HL-60 (cell line): ENCODE data around the gene CARM1.
"Not testable (repeated sequence)": the region's sequence is repeated elsewhere in the genome, so short reads cannot be mapped to it uniquely, and the experiment has no call there.

Experiments
- DNase-seq, 2 experiments: peaks; one replicate each; pipeline ENCODE4 v3.0.0-alpha.2; 2010 to 2020; ENCODE audit warnings: low read depth in 1 of 2, low spot score in 1 of 2
- H3K27ac ChIP-seq: fragments of 250-450 bp; sonication (Bioruptor Pico); replicated peaks from 2 replicates; pipeline ENCODE4 v1.5.1; 2020; ENCODE audit warnings: mild to moderate bottlenecking, moderate library complexity
- H3K27me3 ChIP-seq: fragments of 250-450 bp; sonication (Bioruptor Pico); 2 replicates; pipeline ENCODE4 v1.5.1; 2021; ENCODE audit warnings: mild to moderate bottlenecking, moderate library complexity; ENCODE audit not compliant: insufficient read depth, poor library complexity, severe bottlenecking
- H3K4me3 ChIP-seq: replicated peaks from 2 replicates; pipeline ENCODE4 v1.5.1; 2011; ENCODE audit warnings: mild to moderate bottlenecking, control low read depth, low read length; ENCODE audit not compliant: insufficient read depth
- CTCF ChIP-seq: IDR thresholded peaks from one replicate; pipeline ENCODE4 v1.5.1; 2011; ENCODE audit warnings: low read length, control low read depth, inconsistent platforms; ENCODE audit not compliant: insufficient read depth
- GABPA ChIP-seq: IDR thresholded peaks from 2 replicates; pipeline ENCODE4 v1.6.1; 2012; ENCODE audit warnings: low read depth
- POLR2AphosphoS5 ChIP-seq: IDR thresholded peaks from 2 replicates; pipeline ENCODE4 v1.6.1; 2012; ENCODE audit warnings: low read depth
- REST ChIP-seq: IDR thresholded peaks from 2 replicates; pipeline ENCODE4 v1.6.1; 2012; ENCODE audit warnings: low read depth; ENCODE audit not compliant: insufficient replicate concordance
- SPI1 ChIP-seq: IDR thresholded peaks from 2 replicates; pipeline ENCODE4 v1.6.1; 2012; ENCODE audit warnings: low read depth, mild to moderate bottlenecking, borderline replicate concordance

CARM1 gene

GRCh38 chr19:10952809-10953208, 81.5 kb downstream of the CARM1 start:
- no peaks in the 10 kb centered on the region for H3K27me3 ChIP-seq
- no peak overlapping the region for H3K4me3 ChIP-seq
- TF ChIP-seq GABPA (no peak), CTCF (no peak), POLR2AphosphoS5 (no peak), REST (no peak), SPI1 (no peak)
- H3K27ac ChIP-seq = no peak overlapping the region
- no peak for DNase-seq

GRCh38 chr19:10959277-10959968, 88.1 kb downstream of the CARM1 start:
- H3K27me3 ChIP-seq, DNase-seq: not testable (repeated sequence)
- H3K4me3 ChIP-seq = peak overlapping the region; percentile 65
- peak overlapping the region; percentile 99 for H3K27ac ChIP-seq

GRCh38 chr19:10960314-10961072, 89.1 kb downstream of the CARM1 start, which contains the start of gene SMARCA4:
TSS of gene SMARCA4 (plus strand) at chr19:10961030. CDS start at chr19:10984152, 23,122 bp downstream.
- peak; percentile 92 to 94 for DNase-seq
- Histone ChIP-seq H3K4me3 (peak within 1 kb of the TSS; percentile 74), H3K27me3 (no peaks in the 10 kb centered on the region), H3K27ac (peak within 1 kb of the TSS; percentile 99)
- TF ChIP-seq REST = peak; percentile 17
- TF ChIP-seq CTCF = no peak
- TF ChIP-seq POLR2AphosphoS5 = peak; percentile 96

GRCh38 chr19:10961073-10961860, 89.9 kb downstream of the CARM1 start:
- no peak for TF ChIP-seq CTCF
- peak; percentile 24 for TF ChIP-seq REST
- peak overlapping the region; percentile 74 for H3K4me3 ChIP-seq
- peak overlapping the region; percentile 87 for H3K27ac ChIP-seq
- H3K27me3 ChIP-seq = no peaks in the 10 kb centered on the region
- DNase-seq = peak; percentile 30 to 61
